Stimulated activated CD4-positive, alpha-beta T cell treated with anti-CD3 and anti-CD28 coated beads, Interleukin-2, amount 100 ng/mL, for 4 hours (primary cell): Measurements from ENCODE around the gene RAB25.
"Not testable (repeated sequence)": the region's sequence is repeated elsewhere in the genome, so short reads cannot be mapped to it uniquely, and the experiment has no call there.

ENCODE experiments used
- DNase-seq: peaks from one replicate; pipeline ENCODE4 v3.0.0-alpha.2; 2020; ENCODE audit warnings: low read depth

The RAB25 gene

GRCh38 chr1:156102633-156103511 is 41.9 kb downstream of the RAB25 start:
- no peak for DNase-seq

DNA sequence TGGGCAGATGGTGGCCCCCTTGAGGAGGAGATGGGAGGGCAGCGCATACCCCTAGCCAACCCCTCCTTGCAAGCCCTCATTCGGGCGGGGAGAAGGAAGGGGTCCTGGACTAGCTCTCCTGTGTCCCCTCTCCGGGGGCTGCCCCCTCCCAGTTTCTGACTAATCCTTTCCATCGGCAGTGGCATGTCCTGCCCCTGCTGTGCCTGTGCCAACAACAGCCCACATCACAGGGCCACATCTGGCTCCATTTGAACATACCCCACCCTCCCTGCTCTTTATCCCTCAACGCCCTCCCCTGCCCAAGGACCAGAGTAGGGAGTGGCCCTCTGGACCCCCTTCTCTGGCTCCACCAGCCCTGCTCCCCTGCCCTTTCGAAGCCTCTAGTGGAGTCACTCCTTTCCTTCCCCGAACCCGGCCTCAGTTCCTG is 42.6 kb downstream of the RAB25 start:
- DNase-seq = no peak

DNA sequence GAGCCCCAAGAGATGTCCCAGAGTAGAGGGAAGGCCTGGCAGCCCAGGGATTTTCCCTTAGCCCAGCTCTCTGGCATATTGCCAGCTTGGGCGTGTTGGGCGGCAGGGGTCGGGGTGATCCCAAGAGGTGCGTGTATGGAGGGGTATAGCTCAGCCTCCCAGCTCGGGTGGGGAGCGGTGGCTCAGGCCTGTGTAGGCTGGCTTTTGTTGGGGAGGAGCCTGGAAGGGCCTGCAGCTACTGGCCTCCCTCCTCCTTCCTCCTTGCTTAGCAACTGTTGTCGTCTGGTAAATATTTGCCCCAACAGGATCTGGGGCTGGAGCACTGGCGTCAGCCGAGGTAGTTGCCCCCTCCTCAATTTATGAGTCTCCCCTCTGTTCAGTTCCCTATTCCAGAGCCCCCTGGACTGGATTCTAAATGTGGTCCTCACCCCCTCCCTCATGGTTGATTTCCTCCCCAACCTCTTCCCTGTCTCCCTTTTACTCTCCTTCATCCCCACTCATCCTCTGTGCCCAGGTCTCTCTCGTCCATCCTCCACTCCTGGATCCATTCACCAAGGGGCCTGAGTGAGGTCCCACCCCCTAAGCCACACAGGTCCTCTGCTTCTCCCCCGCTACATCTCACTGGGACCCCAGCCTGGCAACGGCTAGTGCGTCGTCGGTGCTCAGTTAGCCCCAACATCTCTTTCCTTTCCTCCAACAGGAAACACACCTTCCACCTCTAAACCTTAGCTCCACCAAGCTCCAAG is 43.3 kb downstream of the RAB25 start:
- DNase-seq = no peak

DNA sequence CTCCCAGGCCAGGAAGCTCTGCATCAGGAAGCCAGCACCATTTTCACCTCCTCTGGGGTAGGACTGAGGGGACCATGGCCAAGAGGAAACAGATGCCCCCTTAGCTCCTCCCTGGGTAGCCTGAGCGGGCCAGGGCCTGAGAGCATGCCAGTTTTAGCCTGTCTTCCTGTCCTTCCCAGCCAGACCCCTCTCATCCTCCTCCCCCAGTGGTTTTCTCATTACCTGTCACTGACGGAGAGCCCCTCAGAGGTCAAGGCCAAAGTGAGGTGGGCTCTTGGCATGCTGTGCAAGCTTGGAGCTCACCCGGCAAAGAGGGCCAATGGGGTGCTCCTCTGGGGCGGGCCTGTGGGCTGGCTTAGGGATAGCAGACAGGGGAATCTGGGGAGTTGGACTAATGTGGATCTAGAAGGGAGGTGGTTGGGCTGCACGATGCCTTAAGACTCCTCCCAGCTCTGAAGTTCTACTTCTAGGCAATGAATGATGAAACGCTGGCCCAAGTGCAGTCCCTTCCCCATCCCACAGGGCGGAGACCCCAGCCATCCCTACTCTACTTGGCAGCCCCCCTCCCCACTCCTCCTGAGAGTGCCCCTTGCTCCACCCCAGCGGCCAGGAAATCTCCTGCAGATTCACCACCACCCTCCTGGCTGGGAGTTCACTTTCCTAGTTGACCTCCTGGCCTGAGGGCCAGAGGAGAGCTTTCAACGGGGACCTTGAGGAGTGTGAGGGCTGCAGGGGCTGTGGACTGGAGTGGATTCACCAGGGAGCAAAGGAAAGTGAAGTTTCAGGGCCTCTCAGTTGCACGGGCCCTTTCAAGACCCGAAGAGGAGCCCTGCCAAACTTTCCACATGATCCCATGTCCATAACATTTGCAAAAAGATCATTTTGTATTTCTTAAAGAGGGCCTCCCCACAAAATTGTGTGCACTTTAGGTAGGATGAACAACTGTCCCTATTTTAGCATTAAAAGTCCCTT is 44.2 kb downstream of the RAB25 start:
- DNase-seq = no peak

- no peak for DNase-seq
Observed at GRCh38 chr1:156106624-156107488, 45.9 kb downstream of the RAB25 start.

DNA sequence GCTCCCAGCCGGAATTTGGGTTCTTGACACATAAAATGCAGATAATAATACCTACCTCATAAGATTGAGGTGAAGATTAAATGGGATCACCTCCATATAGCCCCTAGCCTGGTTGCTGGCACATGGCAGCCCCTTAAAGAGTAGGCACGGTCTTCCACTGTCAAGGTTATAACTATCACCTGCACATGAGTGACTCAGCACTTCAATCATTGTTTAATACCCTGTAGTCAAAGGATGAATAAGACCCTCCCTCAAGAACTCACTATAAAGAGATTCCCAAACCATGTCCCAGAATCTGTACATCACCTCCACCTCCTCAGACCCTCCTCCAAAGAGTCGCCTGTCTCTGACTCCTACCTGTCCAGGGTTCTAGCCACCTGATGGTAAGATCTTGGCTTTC is 47.1 kb downstream of the RAB25 start:
- DNase-seq = no peak

DNA sequence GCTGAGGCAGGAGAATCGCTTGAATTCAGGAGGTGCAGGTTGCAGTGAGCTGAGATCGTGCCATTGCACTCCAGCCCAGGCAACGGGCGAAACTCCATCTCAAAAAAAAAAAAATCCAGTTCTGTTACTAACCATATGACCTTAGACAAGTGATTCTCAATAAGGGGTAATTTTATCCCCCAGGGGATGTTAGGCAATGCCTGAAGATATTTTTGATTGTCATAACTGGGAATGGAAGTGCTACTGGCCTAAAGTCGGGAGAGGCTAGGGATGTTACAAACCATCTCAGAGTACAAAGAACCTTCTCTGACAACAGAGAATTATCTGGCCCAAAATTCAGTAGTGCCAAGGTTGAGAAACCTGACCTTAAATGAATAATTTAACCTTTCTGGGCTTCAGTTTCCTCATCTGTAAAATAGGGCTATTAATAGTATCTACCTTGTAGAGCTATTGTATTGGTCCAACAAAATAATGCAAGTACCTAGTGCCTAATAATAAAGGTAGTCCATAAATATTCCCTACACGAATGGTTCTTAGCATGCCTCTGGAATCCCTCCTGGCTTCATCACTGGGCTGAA is 47.8 kb downstream of the RAB25 start:
- no peak for DNase-seq

DNA sequence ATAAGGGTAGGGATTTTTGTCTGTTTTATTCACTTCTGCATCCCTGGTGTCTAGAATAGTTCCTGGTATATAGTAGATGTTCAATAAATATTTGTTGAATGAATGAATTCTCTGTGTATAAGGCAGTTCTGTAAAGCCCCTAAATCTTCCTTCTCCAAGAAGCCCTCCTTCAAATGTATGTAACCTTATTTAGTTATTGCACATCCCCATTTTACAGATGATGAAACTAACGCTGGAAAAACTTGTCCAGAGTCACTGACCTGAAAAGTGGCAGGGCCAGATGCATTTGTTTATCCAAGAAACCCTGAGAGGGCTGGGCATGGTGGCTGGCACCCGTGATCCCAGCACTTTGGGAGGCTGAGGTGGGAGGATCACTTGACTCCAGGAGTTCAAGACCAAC is 49.3 kb downstream of the RAB25 start:
- no peak for DNase-seq

GRCh38 chr1:156111355-156111962 is 50.5 kb downstream of the RAB25 start:
- no peak for DNase-seq

GRCh38 chr1:156112276-156113137 is 51.5 kb downstream of the RAB25 start:
- DNase-seq = no peak

- no peak for DNase-seq
Observed at GRCh38 chr1:156113282-156113950, 52.5 kb downstream of the RAB25 start.

GRCh38 chr1:156114101-156114918 is 53.4 kb downstream of the RAB25 start, which contains the start of gene LMNA:
Gene LMNA, plus strand, starts transcription at chr1:156114711. Its CDS starts 208 bp downstream, at chr1:156114919.
- DNase-seq = peak; percentile 81

DNA sequence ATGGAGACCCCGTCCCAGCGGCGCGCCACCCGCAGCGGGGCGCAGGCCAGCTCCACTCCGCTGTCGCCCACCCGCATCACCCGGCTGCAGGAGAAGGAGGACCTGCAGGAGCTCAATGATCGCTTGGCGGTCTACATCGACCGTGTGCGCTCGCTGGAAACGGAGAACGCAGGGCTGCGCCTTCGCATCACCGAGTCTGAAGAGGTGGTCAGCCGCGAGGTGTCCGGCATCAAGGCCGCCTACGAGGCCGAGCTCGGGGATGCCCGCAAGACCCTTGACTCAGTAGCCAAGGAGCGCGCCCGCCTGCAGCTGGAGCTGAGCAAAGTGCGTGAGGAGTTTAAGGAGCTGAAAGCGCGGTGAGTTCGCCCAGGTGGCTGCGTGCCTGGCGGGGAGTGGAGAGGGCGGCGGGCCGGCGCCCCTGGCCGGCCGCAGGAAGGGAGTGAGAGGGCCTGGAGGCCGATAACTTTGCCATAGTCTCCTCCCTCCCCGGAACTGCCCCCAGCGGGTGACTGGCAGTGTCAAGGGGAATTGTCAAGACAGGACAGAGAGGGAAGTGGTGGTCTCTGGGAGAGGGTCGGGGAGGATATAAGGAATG is 54.1 kb downstream of the RAB25 start:
- no peak for DNase-seq

- no peak for DNase-seq
Observed at GRCh38 chr1:156115514-156116374, 54.8 kb downstream of the RAB25 start.

DNA sequence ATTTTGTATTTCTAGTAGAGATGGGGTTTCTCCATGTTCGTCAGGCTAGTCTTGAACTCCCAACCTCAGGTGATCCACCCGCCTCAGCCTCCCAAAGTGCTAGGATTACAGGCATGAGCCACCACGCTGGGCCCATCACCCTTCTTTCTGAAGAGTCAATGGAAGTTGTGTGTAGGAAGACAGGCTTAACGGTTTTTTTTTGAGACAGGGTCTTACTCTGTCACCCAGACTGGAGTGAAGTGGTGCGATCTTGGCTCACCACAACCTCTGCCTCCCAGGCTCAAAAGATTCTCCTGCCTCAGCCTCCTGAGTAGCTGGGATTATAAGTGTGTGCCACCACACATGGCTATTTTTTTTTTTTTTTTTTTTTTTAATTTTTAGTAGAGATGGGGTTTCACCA is 55.8 kb downstream of the RAB25 start:
- not testable (repeated sequence) for DNase-seq

GRCh38 chr1:156117414-156118176 is 56.6 kb downstream of the RAB25 start:
- DNase-seq = no peak
